ENCODE data around the gene SHROOM3.

SHROOM3 gene

DNA sequence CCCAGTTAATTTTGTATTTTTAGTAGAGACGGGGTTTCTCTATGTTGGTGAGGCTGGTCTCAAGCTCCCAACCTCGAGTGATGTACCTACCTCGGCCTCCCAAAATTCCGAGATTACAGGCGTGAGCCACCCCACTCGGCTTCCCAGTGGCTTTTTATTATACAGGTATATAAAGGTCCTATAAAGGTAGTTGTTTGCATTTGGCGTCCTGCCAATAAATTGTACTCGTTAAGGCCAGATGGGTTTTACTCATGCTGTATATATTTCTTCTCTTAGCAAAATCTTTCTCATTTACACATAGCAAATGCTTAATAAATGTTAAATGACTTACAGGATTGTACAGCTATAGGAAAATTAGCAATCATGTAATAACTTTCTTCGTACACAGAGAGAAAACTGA is 6.9 kb downstream of the SHROOM3 start:
- ATAC-seq: no peak
- TF ChIP-seq ZFP30 (CRISPR knock-in tag; IDR thresholded peaks at IDR 0.05) (no peak), ZNF565 (CRISPR knock-in tag; conservative IDR thresholded peaks at IDR 0.05; ENCODE audit: low read depth) (no peak), ZNF8 (CRISPR knock-in tag; IDR thresholded peaks at IDR 0.05) (no peak), ZFP3 (CRISPR knock-in tag; IDR thresholded peaks at IDR 0.05) (no peak), ESRRG (CRISPR knock-in tag; IDR thresholded peaks at IDR 0.05) (no peak), OSR1 (CRISPR knock-in tag; IDR thresholded peaks at IDR 0.05) (no peak), SNAI2 (CRISPR knock-in tag; IDR thresholded peaks at IDR 0.05) (no peak), GLIS3 (CRISPR knock-in tag; IDR thresholded peaks at IDR 0.05) (no peak)
- TF ChIP-seq, protein P1, sequence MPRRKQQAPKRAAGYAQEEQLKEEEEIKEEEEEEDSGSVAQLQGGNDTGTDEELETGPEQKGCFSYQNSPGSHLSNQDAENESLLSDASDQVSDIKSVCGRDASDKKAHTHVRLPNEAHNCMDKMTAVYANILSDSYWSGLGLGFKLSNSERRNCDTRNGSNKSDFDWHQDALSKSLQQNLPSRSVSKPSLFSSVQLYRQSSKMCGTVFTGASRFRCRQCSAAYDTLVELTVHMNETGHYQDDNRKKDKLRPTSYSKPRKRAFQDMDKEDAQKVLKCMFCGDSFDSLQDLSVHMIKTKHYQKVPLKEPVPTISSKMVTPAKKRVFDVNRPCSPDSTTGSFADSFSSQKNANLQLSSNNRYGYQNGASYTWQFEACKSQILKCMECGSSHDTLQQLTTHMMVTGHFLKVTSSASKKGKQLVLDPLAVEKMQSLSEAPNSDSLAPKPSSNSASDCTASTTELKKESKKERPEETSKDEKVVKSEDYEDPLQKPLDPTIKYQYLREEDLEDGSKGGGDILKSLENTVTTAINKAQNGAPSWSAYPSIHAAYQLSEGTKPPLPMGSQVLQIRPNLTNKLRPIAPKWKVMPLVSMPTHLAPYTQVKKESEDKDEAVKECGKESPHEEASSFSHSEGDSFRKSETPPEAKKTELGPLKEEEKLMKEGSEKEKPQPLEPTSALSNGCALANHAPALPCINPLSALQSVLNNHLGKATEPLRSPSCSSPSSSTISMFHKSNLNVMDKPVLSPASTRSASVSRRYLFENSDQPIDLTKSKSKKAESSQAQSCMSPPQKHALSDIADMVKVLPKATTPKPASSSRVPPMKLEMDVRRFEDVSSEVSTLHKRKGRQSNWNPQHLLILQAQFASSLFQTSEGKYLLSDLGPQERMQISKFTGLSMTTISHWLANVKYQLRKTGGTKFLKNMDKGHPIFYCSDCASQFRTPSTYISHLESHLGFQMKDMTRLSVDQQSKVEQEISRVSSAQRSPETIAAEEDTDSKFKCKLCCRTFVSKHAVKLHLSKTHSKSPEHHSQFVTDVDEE (CRISPR knock-in tag; IDR thresholded peaks at IDR 0.05): no peak
- TF ChIP-seq, protein P2, sequence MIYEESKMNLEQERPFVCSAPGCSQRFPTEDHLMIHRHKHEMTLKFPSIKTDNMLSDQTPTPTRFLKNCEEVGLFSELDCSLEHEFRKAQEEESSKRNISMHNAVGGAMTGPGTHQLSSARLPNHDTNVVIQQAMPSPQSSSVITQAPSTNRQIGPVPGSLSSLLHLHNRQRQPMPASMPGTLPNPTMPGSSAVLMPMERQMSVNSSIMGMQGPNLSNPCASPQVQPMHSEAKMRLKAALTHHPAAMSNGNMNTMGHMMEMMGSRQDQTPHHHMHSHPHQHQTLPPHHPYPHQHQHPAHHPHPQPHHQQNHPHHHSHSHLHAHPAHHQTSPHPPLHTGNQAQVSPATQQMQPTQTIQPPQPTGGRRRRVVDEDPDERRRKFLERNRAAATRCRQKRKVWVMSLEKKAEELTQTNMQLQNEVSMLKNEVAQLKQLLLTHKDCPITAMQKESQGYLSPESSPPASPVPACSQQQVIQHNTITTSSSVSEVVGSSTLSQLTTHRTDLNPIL (CRISPR knock-in tag; IDR thresholded peaks at IDR 0.05; ENCODE audit: low read depth): no peak

DNA sequence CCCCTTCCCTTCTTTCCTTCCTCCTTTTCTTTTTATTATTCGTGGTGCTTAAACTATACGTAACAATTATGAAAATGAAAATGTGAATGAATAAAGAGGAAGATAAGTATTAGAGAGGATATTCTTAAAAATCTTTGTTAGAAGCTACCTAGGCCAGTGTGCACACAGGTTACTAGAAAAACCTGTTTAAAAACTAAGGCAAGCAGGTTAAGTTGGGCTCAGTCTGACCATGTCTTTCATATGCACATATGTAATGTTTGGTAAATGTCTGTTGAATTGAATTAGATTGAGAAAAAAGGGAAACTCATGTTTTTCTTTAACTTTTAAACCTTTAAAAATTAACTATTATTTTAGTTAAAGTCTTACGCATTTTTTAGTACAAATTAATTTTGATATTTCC is 7.8 kb downstream of the SHROOM3 start:
- ATAC-seq: no peak
- TF ChIP-seq, protein P2 (CRISPR knock-in tag; IDR thresholded peaks at IDR 0.05; ENCODE audit: low read depth): no peak
- TF ChIP-seq ZNF70 (CRISPR knock-in tag; IDR thresholded peaks at IDR 0.05) (no peak), BACH2 (CRISPR knock-in tag; IDR thresholded peaks at IDR 0.05; ENCODE audit: borderline replicate concordance) (no peak), CSDC2 (CRISPR knock-in tag; IDR thresholded peaks at IDR 0.05) (no peak), ZNF8 (CRISPR knock-in tag; IDR thresholded peaks at IDR 0.05) (no peak), ISL1 (CRISPR knock-in tag; IDR thresholded peaks at IDR 0.05) (no peak), OSR1 (CRISPR knock-in tag; IDR thresholded peaks at IDR 0.05) (no peak), SNAI2 (CRISPR knock-in tag; IDR thresholded peaks at IDR 0.05) (no peak), PPARA (CRISPR knock-in tag; IDR thresholded peaks at IDR 0.05; ENCODE audit: borderline replicate concordance) (no peak)
- TF ChIP-seq, protein P3, sequence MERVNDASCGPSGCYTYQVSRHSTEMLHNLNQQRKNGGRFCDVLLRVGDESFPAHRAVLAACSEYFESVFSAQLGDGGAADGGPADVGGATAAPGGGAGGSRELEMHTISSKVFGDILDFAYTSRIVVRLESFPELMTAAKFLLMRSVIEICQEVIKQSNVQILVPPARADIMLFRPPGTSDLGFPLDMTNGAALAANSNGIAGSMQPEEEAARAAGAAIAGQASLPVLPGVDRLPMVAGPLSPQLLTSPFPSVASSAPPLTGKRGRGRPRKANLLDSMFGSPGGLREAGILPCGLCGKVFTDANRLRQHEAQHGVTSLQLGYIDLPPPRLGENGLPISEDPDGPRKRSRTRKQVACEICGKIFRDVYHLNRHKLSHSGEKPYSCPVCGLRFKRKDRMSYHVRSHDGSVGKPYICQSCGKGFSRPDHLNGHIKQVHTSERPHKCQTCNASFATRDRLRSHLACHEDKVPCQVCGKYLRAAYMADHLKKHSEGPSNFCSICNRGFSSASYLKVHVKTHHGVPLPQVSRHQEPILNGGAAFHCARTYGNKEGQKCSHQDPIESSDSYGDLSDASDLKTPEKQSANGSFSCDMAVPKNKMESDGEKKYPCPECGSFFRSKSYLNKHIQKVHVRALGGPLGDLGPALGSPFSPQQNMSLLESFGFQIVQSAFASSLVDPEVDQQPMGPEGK (CRISPR knock-in tag; IDR thresholded peaks at IDR 0.05; ENCODE audit: borderline replicate concordance): no peak

DNA sequence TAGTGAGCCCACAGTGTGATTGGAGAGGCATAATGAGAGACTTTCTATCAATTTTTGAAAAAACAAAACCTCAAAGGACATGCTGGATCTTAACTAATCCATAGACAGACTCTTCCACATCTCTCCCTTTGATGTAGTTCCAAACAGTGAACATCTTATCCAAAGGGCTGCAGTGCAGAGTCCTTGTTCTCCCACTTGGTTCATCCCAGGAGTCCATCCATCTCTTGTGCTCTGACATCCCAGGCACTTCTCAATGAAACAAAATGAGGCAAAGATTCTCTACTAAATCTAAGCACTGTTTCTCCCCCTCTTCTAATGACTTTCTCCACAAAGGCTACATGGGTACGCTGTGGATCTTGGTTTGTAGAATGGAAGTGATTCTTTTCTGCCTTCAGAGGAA is 8.3 kb downstream of the SHROOM3 start:
- no peak for ATAC-seq
- no peak for TF ChIP-seq TCF4 (CRISPR knock-in tag; IDR thresholded peaks at IDR 0.05; ENCODE audit: borderline replicate concordance)
- no peak for TF ChIP-seq CSDC2 (CRISPR knock-in tag; IDR thresholded peaks at IDR 0.05)
- TF ChIP-seq TOX (CRISPR knock-in tag; IDR thresholded peaks at IDR 0.05; ENCODE audit: borderline replicate concordance): no peak
- no peak for TF ChIP-seq ZNF565 (CRISPR knock-in tag; conservative IDR thresholded peaks at IDR 0.05; ENCODE audit: low read depth)
- no peak for TF ChIP-seq ZFP3 (CRISPR knock-in tag; IDR thresholded peaks at IDR 0.05)
- TF ChIP-seq, protein P2 (CRISPR knock-in tag; IDR thresholded peaks at IDR 0.05; ENCODE audit: low read depth): no peak
- no peak for TF ChIP-seq ZC3H10 (CRISPR knock-in tag; IDR thresholded peaks at IDR 0.05)
- TF ChIP-seq, protein P3 (CRISPR knock-in tag; IDR thresholded peaks at IDR 0.05; ENCODE audit: borderline replicate concordance): no peak
- TF ChIP-seq OSR1 (CRISPR knock-in tag; IDR thresholded peaks at IDR 0.05): no peak
- no peak for TF ChIP-seq GLIS3 (CRISPR knock-in tag; IDR thresholded peaks at IDR 0.05)
- TF ChIP-seq, protein P4, sequence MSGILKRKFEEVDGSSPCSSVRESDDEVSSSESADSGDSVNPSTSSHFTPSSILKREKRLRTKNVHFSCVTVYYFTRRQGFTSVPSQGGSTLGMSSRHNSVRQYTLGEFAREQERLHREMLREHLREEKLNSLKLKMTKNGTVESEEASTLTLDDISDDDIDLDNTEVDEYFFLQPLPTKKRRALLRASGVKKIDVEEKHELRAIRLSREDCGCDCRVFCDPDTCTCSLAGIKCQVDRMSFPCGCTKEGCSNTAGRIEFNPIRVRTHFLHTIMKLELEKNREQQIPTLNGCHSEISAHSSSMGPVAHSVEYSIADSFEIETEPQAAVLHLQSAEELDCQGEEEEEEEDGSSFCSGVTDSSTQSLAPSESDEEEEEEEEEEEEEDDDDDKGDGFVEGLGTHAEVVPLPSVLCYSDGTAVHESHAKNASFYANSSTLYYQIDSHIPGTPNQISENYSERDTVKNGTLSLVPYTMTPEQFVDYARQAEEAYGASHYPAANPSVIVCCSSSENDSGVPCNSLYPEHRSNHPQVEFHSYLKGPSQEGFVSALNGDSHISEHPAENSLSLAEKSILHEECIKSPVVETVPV (CRISPR knock-in tag; IDR thresholded peaks at IDR 0.05): no peak
- TF ChIP-seq, protein P5, sequence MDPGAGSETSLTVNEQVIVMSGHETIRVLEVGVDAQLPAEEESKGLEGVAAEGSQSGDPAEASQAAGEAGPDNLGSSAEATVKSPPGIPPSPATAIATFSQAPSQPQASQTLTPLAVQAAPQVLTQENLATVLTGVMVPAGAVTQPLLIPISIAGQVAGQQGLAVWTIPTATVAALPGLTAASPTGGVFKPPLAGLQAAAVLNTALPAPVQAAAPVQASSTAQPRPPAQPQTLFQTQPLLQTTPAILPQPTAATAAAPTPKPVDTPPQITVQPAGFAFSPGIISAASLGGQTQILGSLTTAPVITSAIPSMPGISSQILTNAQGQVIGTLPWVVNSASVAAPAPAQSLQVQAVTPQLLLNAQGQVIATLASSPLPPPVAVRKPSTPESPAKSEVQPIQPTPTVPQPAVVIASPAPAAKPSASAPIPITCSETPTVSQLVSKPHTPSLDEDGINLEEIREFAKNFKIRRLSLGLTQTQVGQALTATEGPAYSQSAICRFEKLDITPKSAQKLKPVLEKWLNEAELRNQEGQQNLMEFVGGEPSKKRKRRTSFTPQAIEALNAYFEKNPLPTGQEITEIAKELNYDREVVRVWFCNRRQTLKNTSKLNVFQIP (CRISPR knock-in tag; IDR thresholded peaks at IDR 0.05; ENCODE audit: borderline replicate concordance, low read depth): no peak
- no peak for TF ChIP-seq ZNF70 (CRISPR knock-in tag; IDR thresholded peaks at IDR 0.05)
- no peak for TF ChIP-seq RARB (CRISPR knock-in tag; IDR thresholded peaks at IDR 0.05)
